ENCODE results near the gene STK36.

STK36 gene

DNA sequence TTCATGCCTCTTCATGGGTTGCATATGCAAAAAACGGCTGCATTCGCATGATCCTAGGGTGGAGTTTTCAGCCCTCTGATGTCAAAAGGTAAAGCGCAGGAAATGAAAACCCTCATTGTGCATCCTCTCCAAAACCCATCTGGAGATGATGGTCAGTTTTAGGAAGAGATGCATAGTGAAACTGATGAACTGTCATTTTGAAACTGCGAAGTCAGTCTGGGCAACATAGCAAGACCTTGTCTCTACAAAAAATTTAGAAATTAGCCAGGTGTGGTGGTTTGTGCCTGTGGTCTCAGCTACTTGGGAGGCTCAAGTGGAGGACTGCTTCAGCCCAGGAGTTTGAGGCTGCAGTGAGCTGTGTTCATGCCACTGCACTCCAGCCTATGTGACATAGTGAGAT, 36.2 kb downstream of the STK36 start:
- no peak overlapping the region for H3K27ac ChIP-seq (ENCODE audit: low read length, poor library complexity, severe bottlenecking)
- 99% methylated on average over 4 of the region's 4 CpGs for WGBS
- no peak overlapping the region for H4K8ac ChIP-seq (ENCODE audit: low read length)
- no peak overlapping the region for H3K4ac ChIP-seq (ENCODE audit: low read depth in 1 of 2, low read length in 2 of 2)
- no peak overlapping the region for H3K9ac ChIP-seq (ENCODE audit: low read length)
- H3K27me3 ChIP-seq (ENCODE audit: control insufficient read depth in 1 of 2, insufficient read depth in 1 of 2, low read length in 2 of 2) = no peaks in the 10 kb centered on the region
- no peak overlapping the region for H2BK120ac ChIP-seq (ENCODE audit: low read depth, low read length)
- no peak overlapping the region for H4K91ac ChIP-seq (ENCODE audit: low read length)
- peaks cover 4% of the 10 kb centered on the region for H3K4me1 ChIP-seq (ENCODE audit: control insufficient read depth, insufficient read depth, low read depth, low read length)
- H3K79me1 ChIP-seq (replicated peaks; ENCODE audit: low read length, poor library complexity, severe bottlenecking) = peaks cover 2% of the 10 kb centered on the region
- H3K9me3 ChIP-seq (ENCODE audit: control insufficient read depth, low read length) = no peaks in the 10 kb centered on the region
- no peak overlapping the region for H3K14ac ChIP-seq (ENCODE audit: low read length in 2 of 2)
- no peak overlapping the region for H3K18ac ChIP-seq (ENCODE audit: low read depth in 1 of 2, low read length in 2 of 2)
- H3K4me2 ChIP-seq (ENCODE audit: low read length, poor library complexity, severe bottlenecking) = no peak overlapping the region
- H2AK5ac ChIP-seq (ENCODE audit: low read length, severe bottlenecking) = no peak overlapping the region
- no peak overlapping the region for H3K23ac ChIP-seq (ENCODE audit: low read length in 2 of 2)
- H2BK5ac ChIP-seq (ENCODE audit: low read depth, low read length, poor library complexity, severe bottlenecking) = no peak overlapping the region
- no peak overlapping the region for H2BK12ac ChIP-seq (ENCODE audit: low read length in 2 of 2)
- H2BK15ac ChIP-seq (ENCODE audit: low read depth, poor library complexity, severe bottlenecking) = no peak overlapping the region
- no peaks in the 10 kb centered on the region for H3K36me3 ChIP-seq (ENCODE audit: control insufficient read depth in 1 of 2, insufficient read depth in 2 of 2, low read depth in 1 of 2, low read length in 2 of 2)
- no peak for DNase-seq
- no peak overlapping the region for H2AFZ ChIP-seq (ENCODE audit: low read depth, low read length)
- H3K4me3 ChIP-seq (ENCODE audit: insufficient read depth in 1 of 2, low read depth in 1 of 2, low read length in 2 of 2) = no peak overlapping the region

DNA sequence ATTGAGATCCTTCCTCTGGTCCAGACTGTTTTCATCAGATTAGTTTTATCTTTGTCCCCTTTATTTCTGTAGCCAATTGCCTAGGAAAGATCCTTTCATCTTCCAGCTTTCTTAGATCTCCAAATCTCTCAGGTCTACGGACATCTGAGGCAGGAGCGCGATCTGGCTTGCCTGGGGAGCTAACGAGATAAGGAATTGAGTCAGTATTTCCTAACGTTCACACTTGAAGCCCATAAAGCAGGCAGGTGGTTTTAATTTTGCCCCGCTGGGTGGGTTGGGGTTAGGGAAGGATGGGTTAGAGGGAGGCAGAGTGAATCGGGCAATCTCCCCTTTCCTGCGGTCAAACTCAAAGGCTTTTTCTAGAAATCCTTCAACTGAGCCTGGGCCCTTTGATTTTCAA, 38.0 kb downstream of the STK36 start:
- no peak overlapping the region for H2BK15ac ChIP-seq (ENCODE audit: low read depth, poor library complexity, severe bottlenecking)
- no peak overlapping the region for H3K27ac ChIP-seq (ENCODE audit: low read length, poor library complexity, severe bottlenecking)
- H2BK120ac ChIP-seq (ENCODE audit: low read depth, low read length) = no peak overlapping the region
- H3K18ac ChIP-seq (ENCODE audit: low read depth in 1 of 2, low read length in 2 of 2) = no peak overlapping the region
- H3K9me3 ChIP-seq (ENCODE audit: control insufficient read depth, low read length) = no peaks in the 10 kb centered on the region
- H3K36me3 ChIP-seq (ENCODE audit: control insufficient read depth in 1 of 2, insufficient read depth in 2 of 2, low read depth in 1 of 2, low read length in 2 of 2) = no peaks in the 10 kb centered on the region
- whole genome bisulfite sequencing = 81% methylated on average over 8 of the region's 8 CpGs
- no peak overlapping the region for H4K91ac ChIP-seq (ENCODE audit: low read length)
- no peak overlapping the region for H3K23ac ChIP-seq (ENCODE audit: low read length in 2 of 2)
- peaks cover 6% of the 10 kb centered on the region for H3K4me1 ChIP-seq (ENCODE audit: control insufficient read depth, insufficient read depth, low read depth, low read length)
- no peaks in the 10 kb centered on the region for H3K27me3 ChIP-seq (ENCODE audit: control insufficient read depth in 1 of 2, insufficient read depth in 1 of 2, low read length in 2 of 2)
- H3K4me2 ChIP-seq (ENCODE audit: low read length, poor library complexity, severe bottlenecking) = no peak overlapping the region
- peak overlapping the region in 1 of 2 experiments; percentile 95 for H3K4me3 ChIP-seq (ENCODE audit: insufficient read depth in 1 of 2, low read depth in 1 of 2, low read length in 2 of 2)
- H4K8ac ChIP-seq (ENCODE audit: low read length) = no peak overlapping the region
- H3K9ac ChIP-seq (ENCODE audit: low read length) = peak overlapping the region; percentile 70
- H3K4ac ChIP-seq (ENCODE audit: low read depth in 1 of 2, low read length in 2 of 2) = no peak overlapping the region
- H2BK12ac ChIP-seq (ENCODE audit: low read length in 2 of 2) = no peak overlapping the region
- no peak for DNase-seq
- H3K79me1 ChIP-seq (replicated peaks; ENCODE audit: low read length, poor library complexity, severe bottlenecking) = peaks cover 4% of the 10 kb centered on the region
- no peak overlapping the region for H3K14ac ChIP-seq (ENCODE audit: low read length in 2 of 2)
- H2AK5ac ChIP-seq (ENCODE audit: low read length, severe bottlenecking) = no peak overlapping the region
- peak overlapping the region; percentile 93 for H2AFZ ChIP-seq (ENCODE audit: low read depth, low read length)
- H2BK5ac ChIP-seq (ENCODE audit: low read depth, low read length, poor library complexity, severe bottlenecking) = no peak overlapping the region

DNA sequence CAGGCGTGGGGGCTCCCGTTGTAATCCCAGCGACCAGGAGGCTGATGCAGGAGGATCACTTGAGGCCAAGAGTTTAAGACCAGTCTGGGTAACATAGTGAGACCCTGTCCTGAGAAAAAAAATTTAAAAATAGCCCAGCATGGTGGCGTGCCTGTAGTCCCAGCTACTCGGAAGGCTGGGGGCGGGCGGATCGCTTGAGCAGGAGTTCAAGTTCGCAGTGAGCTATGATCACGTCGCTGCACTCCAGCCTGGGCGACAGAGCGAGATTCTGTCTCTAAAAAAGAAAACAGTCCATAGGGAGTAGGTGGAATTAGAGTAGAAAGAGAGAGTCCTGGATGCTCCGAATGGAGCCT, 38.4 kb downstream of the STK36 start:
- WGBS = 71% methylated on average over 12 of the region's 14 CpGs
- Histone ChIP-seq H3K4me3 (ENCODE audit: insufficient read depth in 1 of 2, low read depth in 1 of 2, low read length in 2 of 2) (peak overlapping the region in 1 of 2 experiments; percentile 95), H3K4ac (ENCODE audit: low read depth in 1 of 2, low read length in 2 of 2) (peak overlapping the region in 1 of 2 experiments; percentile 37), H2BK120ac (ENCODE audit: low read depth, low read length) (no peak overlapping the region), H3K9me3 (ENCODE audit: control insufficient read depth, low read length) (no peaks in the 10 kb centered on the region), H3K4me1 (ENCODE audit: control insufficient read depth, insufficient read depth, low read depth, low read length) (peaks cover 6% of the 10 kb centered on the region), H3K27ac (ENCODE audit: low read length, poor library complexity, severe bottlenecking) (no peak overlapping the region), H3K36me3 (ENCODE audit: control insufficient read depth in 1 of 2, insufficient read depth in 2 of 2, low read depth in 1 of 2, low read length in 2 of 2) (no peaks in the 10 kb centered on the region), H3K23ac (ENCODE audit: low read length in 2 of 2) (no peak overlapping the region), H3K79me1 (replicated peaks; ENCODE audit: low read length, poor library complexity, severe bottlenecking) (peaks cover 5% of the 10 kb centered on the region), H2BK15ac (ENCODE audit: low read depth, poor library complexity, severe bottlenecking) (peak overlapping the region; percentile 69), H2BK5ac (ENCODE audit: low read depth, low read length, poor library complexity, severe bottlenecking) (no peak overlapping the region), H4K8ac (ENCODE audit: low read length) (peak overlapping the region; percentile 72), H3K18ac (ENCODE audit: low read depth in 1 of 2, low read length in 2 of 2) (peak overlapping the region in 1 of 2 experiments; percentile 21), H2AK5ac (ENCODE audit: low read length, severe bottlenecking) (peak overlapping the region; percentile 54), H3K14ac (ENCODE audit: low read length in 2 of 2) (no peak overlapping the region), H3K4me2 (ENCODE audit: low read length, poor library complexity, severe bottlenecking) (peak overlapping the region; percentile 59), H2BK12ac (ENCODE audit: low read length in 2 of 2) (no peak overlapping the region), H4K91ac (ENCODE audit: low read length) (peak overlapping the region; percentile 68), H2AFZ (ENCODE audit: low read depth, low read length) (peak overlapping the region; percentile 93), H3K27me3 (ENCODE audit: control insufficient read depth in 1 of 2, insufficient read depth in 1 of 2, low read length in 2 of 2) (no peaks in the 10 kb centered on the region), H3K9ac (ENCODE audit: low read length) (peak overlapping the region; percentile 70)
- no peak for DNase-seq

DNA sequence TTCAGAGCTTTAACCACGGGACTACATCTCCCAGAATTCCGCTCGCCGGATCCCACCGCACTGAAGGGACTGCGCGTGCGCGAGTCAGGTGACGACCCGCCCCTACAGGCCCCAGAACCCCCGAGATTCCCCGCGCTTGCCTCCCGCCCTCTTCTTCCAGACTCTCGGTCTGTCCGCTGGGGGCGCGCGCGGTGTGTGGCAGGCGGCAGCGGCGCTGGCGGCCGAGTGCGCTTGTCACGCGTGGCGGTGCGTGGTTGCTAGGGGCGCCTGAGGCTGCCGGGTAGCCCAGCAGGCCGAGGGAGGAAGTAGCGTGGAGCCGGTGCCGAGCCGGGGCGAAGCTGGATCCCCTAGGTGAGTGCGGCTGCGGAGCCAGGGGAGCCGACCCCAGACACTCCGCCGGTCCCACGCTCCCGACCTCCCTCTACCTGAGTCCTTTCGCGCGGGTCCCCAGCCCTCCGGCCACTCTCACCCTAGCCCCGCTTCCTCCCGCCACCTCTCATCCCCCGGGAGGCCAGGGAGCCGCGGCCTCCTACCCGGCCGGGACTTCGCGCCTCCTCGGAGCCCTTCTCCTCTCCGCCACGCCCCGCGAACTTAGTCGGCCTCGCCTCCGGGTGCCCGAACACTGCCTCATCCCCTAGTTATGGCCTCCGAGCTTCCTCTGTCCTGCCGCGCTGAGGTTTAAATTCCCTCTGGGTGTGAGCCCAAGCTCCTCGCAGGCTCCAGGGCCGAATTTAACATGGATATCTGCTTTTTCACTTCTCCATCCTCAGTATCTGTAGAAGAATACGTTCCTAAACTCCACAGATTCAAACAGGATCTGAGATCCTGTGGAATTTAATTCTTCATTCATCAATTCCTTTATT, 39.0 kb downstream of the STK36 start, which contains the start of gene TTLL4:
Gene TTLL4 (plus strand): TSS at position 149 of the 863 bp plus-strand sequence. CDS start 26,842 bp downstream, outside the sequence.
- Histone ChIP-seq H2AK5ac (ENCODE audit: low read length, severe bottlenecking) (peak within 1 kb of the TSS; percentile 54), H3K4me1 (ENCODE audit: control insufficient read depth, insufficient read depth, low read depth, low read length) (peaks cover 6% of the 10 kb centered on the region), H3K14ac (ENCODE audit: low read length in 2 of 2) (peak within 1 kb of the TSS; percentile 91 to 97), H3K4me2 (ENCODE audit: low read length, poor library complexity, severe bottlenecking) (peak within 1 kb of the TSS; percentile 59), H3K36me3 (ENCODE audit: control insufficient read depth in 1 of 2, insufficient read depth in 2 of 2, low read depth in 1 of 2, low read length in 2 of 2) (peaks cover 0 to 2% of the 10 kb centered on the region in 2 experiments), H4K8ac (ENCODE audit: low read length) (peak within 1 kb of the TSS; percentile 94), H2BK120ac (ENCODE audit: low read depth, low read length) (peak within 1 kb of the TSS; percentile 92), H4K91ac (ENCODE audit: low read length) (peak within 1 kb of the TSS; percentile 89), H2BK15ac (ENCODE audit: low read depth, poor library complexity, severe bottlenecking) (peak within 1 kb of the TSS; percentile 69), H3K27ac (ENCODE audit: low read length, poor library complexity, severe bottlenecking) (peak within 1 kb of the TSS; percentile 85), H3K9ac (ENCODE audit: low read length) (peak within 1 kb of the TSS; percentile 96), H3K27me3 (ENCODE audit: control insufficient read depth in 1 of 2, insufficient read depth in 1 of 2, low read length in 2 of 2) (no peaks in the 10 kb centered on the region), H3K4me3 (ENCODE audit: insufficient read depth in 1 of 2, low read depth in 1 of 2, low read length in 2 of 2) (peak within 1 kb of the TSS; percentile 93 to 95), H3K79me1 (replicated peaks; ENCODE audit: low read length, poor library complexity, severe bottlenecking) (peaks cover 7% of the 10 kb centered on the region), H3K9me3 (ENCODE audit: control insufficient read depth, low read length) (no peaks in the 10 kb centered on the region), H3K4ac (ENCODE audit: low read depth in 1 of 2, low read length in 2 of 2) (peak within 1 kb of the TSS; percentile 54), H2AFZ (ENCODE audit: low read depth, low read length) (peak within 1 kb of the TSS; percentile 93), H2BK5ac (ENCODE audit: low read depth, low read length, poor library complexity, severe bottlenecking) (peak within 1 kb of the TSS; percentile 83), H3K18ac (ENCODE audit: low read depth in 1 of 2, low read length in 2 of 2) (peak within 1 kb of the TSS; percentile 90 to 99), H2BK12ac (ENCODE audit: low read length in 2 of 2) (peak within 1 kb of the TSS; percentile 3 to 67), H3K23ac (ENCODE audit: low read length in 2 of 2) (peak within 1 kb of the TSS in 1 of 2 experiments; percentile 70)
- peak; percentile 96 for DNase-seq
- under 1% methylated on average over 67 of the region's 74 CpGs for WGBS
